ENCODE measurements around the gene SLC25A29.

Gene SLC25A29

GRCh38 chr14:100332071-100332639 is 25.9 kb upstream of the SLC25A29 start:
- no peak for DNase-seq (ENCODE audit: low spot score)

- DNase-seq (ENCODE audit: low spot score), result no peak
Measured at GRCh38 chr14:100330388-100330931, 24.2 kb upstream of the SLC25A29 start.

- DNase-seq (ENCODE audit: low spot score), result no peak
Measured at GRCh38 chr14:100330007-100330344, 23.7 kb upstream of the SLC25A29 start.

GRCh38 chr14:100329233-100330006 is 23.2 kb upstream of the SLC25A29 start:
- DNase-seq (ENCODE audit: low spot score), result no peak

- DNase-seq (ENCODE audit: low spot score), result no peak
Measured at GRCh38 chr14:100328495-100329163, 22.4 kb upstream of the SLC25A29 start.

- DNase-seq (ENCODE audit: low spot score), result no peak
Measured at GRCh38 chr14:100327128-100327527, 20.9 kb upstream of the SLC25A29 start.

GRCh38 chr14:100325958-100326357 is 19.7 kb upstream of the SLC25A29 start:
- DNase-seq (ENCODE audit: low spot score), result no peak

- DNase-seq (ENCODE audit: low spot score), result no peak
Measured at GRCh38 chr14:100325231-100325632, 19.0 kb upstream of the SLC25A29 start.

- DNase-seq (ENCODE audit: low spot score), result no peak
Measured at GRCh38 chr14:100323942-100324307, 17.7 kb upstream of the SLC25A29 start.

GRCh38 chr14:100323121-100323941 is 17.1 kb upstream of the SLC25A29 start, which contains the start of gene SLC25A47:
Gene SLC25A47, plus strand, starts transcription at chr14:100323339. Its CDS starts 76 bp downstream, at chr14:100323415.
- no peak for DNase-seq (ENCODE audit: low spot score)

- DNase-seq (ENCODE audit: low spot score), result no peak
Measured at GRCh38 chr14:100322138-100322957, 16.1 kb upstream of the SLC25A29 start.

- no peak for DNase-seq (ENCODE audit: low spot score)
Measured at GRCh38 chr14:100321473-100322137, 15.4 kb upstream of the SLC25A29 start.

GRCh38 chr14:100320157-100320856 is 14.1 kb upstream of the SLC25A29 start:
- no peak for DNase-seq (ENCODE audit: low spot score)

GRCh38 chr14:100317912-100318808 is 11.9 kb upstream of the SLC25A29 start:
- peak; percentile 91 for DNase-seq (ENCODE audit: low spot score)

GRCh38 chr14:100317389-100317788 is 11.1 kb upstream of the SLC25A29 start:
- no peak for DNase-seq (ENCODE audit: low spot score)

- DNase-seq (ENCODE audit: low spot score), result no peak
Measured at GRCh38 chr14:100314724-100315123, 8.5 kb upstream of the SLC25A29 start.

- no peak for DNase-seq (ENCODE audit: low spot score)
Measured at GRCh38 chr14:100313464-100314230, 7.4 kb upstream of the SLC25A29 start.

- no peak for DNase-seq (ENCODE audit: low spot score)
Measured at GRCh38 chr14:100312877-100313400, 6.7 kb upstream of the SLC25A29 start.

All from iPS-NIHi11 (cell line).